Stimulated activated CD4-positive, alpha-beta T cell treated with anti-CD3 and anti-CD28 coated beads, TNF-alpha, amount 100 ng/mL, for 4 hours (primary cell): Measurements from ENCODE around the gene ZDHHC20.

Source experiments
- DNase-seq, 3 experiments: peaks; one replicate each; pipeline ENCODE4 v3.0.0-alpha.2; 2020; ENCODE audit warnings: low read depth in 3 of 3

ZDHHC20 gene

GRCh38 chr13:21326155-21327031 lies 132.7 kb downstream of the ZDHHC20 start:
- DNase-seq: no peak

- DNase-seq: no peak
Measured at GRCh38 chr13:21324803-21325202, 134.3 kb downstream of the ZDHHC20 start.

GRCh38 chr13:21322988-21323387 lies 136.1 kb downstream of the ZDHHC20 start:
- DNase-seq: no peak
